Memory B cell (primary cell): ENCODE results near the gene PXYLP1.

Source experiments
- ATAC-seq: fragments of 150-1000 bp; cut with Tn5 transposase; 2 replicates; pipeline ENCODE4 v1.10.0; 2021; ENCODE audit warnings: low read depth, mild to moderate bottlenecking, moderate library complexity
- DNase-seq, 2 donors: peaks; one replicate each; pipeline ENCODE4 v3.0.0; 2022; ENCODE audit warnings: low spot score in 2 of 2
- H3K27ac Mint-ChIP-seq: one replicate; pipeline ENCODE4 v1.8.0; 2022; ENCODE audit warnings: mild to moderate bottlenecking, moderate library complexity, mixed read lengths
- H3K27me3 Mint-ChIP-seq: one replicate; pipeline ENCODE4 v1.8.0; 2022; ENCODE audit warnings: mixed read lengths
- H3K36me3 Mint-ChIP-seq: one replicate; pipeline ENCODE4 v1.8.0; 2022; ENCODE audit warnings: mild to moderate bottlenecking, mixed read lengths
- H3K4me1 Mint-ChIP-seq: one replicate; pipeline ENCODE4 v1.8.0; 2022; ENCODE audit warnings: mixed read lengths
- H3K4me3 Mint-ChIP-seq: one replicate; pipeline ENCODE4 v1.8.0; 2022; ENCODE audit warnings: mild to moderate bottlenecking, moderate library complexity, mixed read lengths
- H3K9me3 Mint-ChIP-seq: one replicate; pipeline ENCODE4 v1.8.0; 2022; ENCODE audit warnings: mixed read lengths

PXYLP1 gene

GRCh38 chr3:141216975-141217374 is 14.7 kb upstream of the PXYLP1 start:
- ATAC-seq (no peak), DNase-seq (no peak)
- Mint-ChIP-seq H3K36me3 (no peaks in the 10 kb centered on the region), H3K9me3 (no peaks in the 10 kb centered on the region), H3K4me3 (no peak overlapping the region), H3K4me1 (no peaks in the 10 kb centered on the region), H3K27ac (no peak overlapping the region), H3K27me3 (peaks cover 16% of the 10 kb centered on the region)

- no peaks in the 10 kb centered on the region for H3K9me3 Mint-ChIP-seq
Measured at GRCh38 chr3:141217389-141217788, 14.2 kb upstream of the PXYLP1 start.

GRCh38 chr3:141218162-141218835 is 13.3 kb upstream of the PXYLP1 start:
- Mint-ChIP-seq H3K27me3 (peaks cover 16% of the 10 kb centered on the region), H3K4me3 (no peak overlapping the region), H3K4me1 (no peaks in the 10 kb centered on the region), H3K9me3 (no peaks in the 10 kb centered on the region), H3K36me3 (no peaks in the 10 kb centered on the region), H3K27ac (no peak overlapping the region)
- ATAC-seq (no peak), DNase-seq (no peak)

More at GRCh38 chr3:141217389-141217788, 14.2 kb upstream of the PXYLP1 start:
- no peak for DNase-seq
- no peak overlapping the region for H3K4me3 Mint-ChIP-seq
- no peak for ATAC-seq
- no peak overlapping the region for H3K27ac Mint-ChIP-seq
- peaks cover 16% of the 10 kb centered on the region for H3K27me3 Mint-ChIP-seq
- H3K4me1 Mint-ChIP-seq: no peaks in the 10 kb centered on the region
- H3K36me3 Mint-ChIP-seq: no peaks in the 10 kb centered on the region

- H3K4me1 Mint-ChIP-seq: no peaks in the 10 kb centered on the region
- H3K27ac Mint-ChIP-seq: no peak overlapping the region
- peaks cover 5% of the 10 kb centered on the region for H3K9me3 Mint-ChIP-seq
- H3K36me3 Mint-ChIP-seq: no peaks in the 10 kb centered on the region
- ATAC-seq (no peak), DNase-seq (no peak)
- peaks cover 15% of the 10 kb centered on the region for H3K27me3 Mint-ChIP-seq
- no peak overlapping the region for H3K4me3 Mint-ChIP-seq
Measured at GRCh38 chr3:141218926-141219325, 12.7 kb upstream of the PXYLP1 start.

GRCh38 chr3:141223673-141224166 is 7.9 kb upstream of the PXYLP1 start:
- H3K9me3 Mint-ChIP-seq: peaks cover 5% of the 10 kb centered on the region
- no peak for ATAC-seq
- no peaks in the 10 kb centered on the region for H3K36me3 Mint-ChIP-seq
- H3K27ac Mint-ChIP-seq: no peak overlapping the region
- DNase-seq: no peak
- H3K4me1 Mint-ChIP-seq: no peaks in the 10 kb centered on the region
- H3K27me3 Mint-ChIP-seq: peaks cover 5% of the 10 kb centered on the region
- no peak overlapping the region for H3K4me3 Mint-ChIP-seq

- Mint-ChIP-seq H3K9me3 (peaks cover 5% of the 10 kb centered on the region), H3K27me3 (peaks cover 1% of the 10 kb centered on the region), H3K4me3 (no peak overlapping the region), H3K27ac (no peak overlapping the region), H3K36me3 (no peaks in the 10 kb centered on the region), H3K4me1 (peaks cover 9% of the 10 kb centered on the region)
- ATAC-seq (no peak), DNase-seq (no peak)
Measured at GRCh38 chr3:141225939-141226338, 5.7 kb upstream of the PXYLP1 start.

GRCh38 chr3:141227216-141227615 is 4.4 kb upstream of the PXYLP1 start:
- H3K4me3 Mint-ChIP-seq: no peak overlapping the region
- ATAC-seq: no peak
- H3K36me3 Mint-ChIP-seq: no peaks in the 10 kb centered on the region
- peaks cover 10% of the 10 kb centered on the region for H3K4me1 Mint-ChIP-seq
- H3K27me3 Mint-ChIP-seq: peaks cover 1% of the 10 kb centered on the region
- H3K9me3 Mint-ChIP-seq: peaks cover 5% of the 10 kb centered on the region
- no peak overlapping the region for H3K27ac Mint-ChIP-seq
- no peak for DNase-seq

- peaks cover 1% of the 10 kb centered on the region for H3K27me3 Mint-ChIP-seq
- peaks cover 15% of the 10 kb centered on the region for H3K4me1 Mint-ChIP-seq
- no peaks in the 10 kb centered on the region for H3K36me3 Mint-ChIP-seq
- H3K4me3 Mint-ChIP-seq: no peak overlapping the region
- H3K9me3 Mint-ChIP-seq: peaks cover 5% of the 10 kb centered on the region
- ATAC-seq (no peak), DNase-seq (no peak)
- no peak overlapping the region for H3K27ac Mint-ChIP-seq
Measured at GRCh38 chr3:141227752-141228151, 3.9 kb upstream of the PXYLP1 start.

- peaks cover 15% of the 10 kb centered on the region for H3K4me1 Mint-ChIP-seq
- no peaks in the 10 kb centered on the region for H3K36me3 Mint-ChIP-seq
- peaks cover under 1% of the 10 kb centered on the region for H3K27me3 Mint-ChIP-seq
- peaks cover 4% of the 10 kb centered on the region for H3K9me3 Mint-ChIP-seq
- DNase-seq (no peak), ATAC-seq (no peak)
- no peak overlapping the region for H3K27ac Mint-ChIP-seq
- H3K4me3 Mint-ChIP-seq: no peak overlapping the region
Measured at GRCh38 chr3:141228395-141228794, 3.2 kb upstream of the PXYLP1 start.

- H3K27ac Mint-ChIP-seq: no peak overlapping the region
Measured at GRCh38 chr3:141229132-141229531, 2.5 kb upstream of the PXYLP1 start.

GRCh38 chr3:141230293-141230692 is 1.3 kb upstream of the PXYLP1 start:
- Mint-ChIP-seq H3K27ac (peak overlapping the region; percentile 95), H3K4me3 (peak overlapping the region; percentile 96), H3K36me3 (no peaks in the 10 kb centered on the region), H3K9me3 (no peaks in the 10 kb centered on the region), H3K27me3 (no peaks in the 10 kb centered on the region), H3K4me1 (peaks cover 15% of the 10 kb centered on the region)
- no peak for ATAC-seq
- no peak for DNase-seq

More at GRCh38 chr3:141229132-141229531, 2.5 kb upstream of the PXYLP1 start:
- H3K9me3 Mint-ChIP-seq: no peaks in the 10 kb centered on the region
- H3K4me3 Mint-ChIP-seq: no peak overlapping the region
- DNase-seq (no peak), ATAC-seq (no peak)
- peaks cover 15% of the 10 kb centered on the region for H3K4me1 Mint-ChIP-seq
- no peaks in the 10 kb centered on the region for H3K27me3 Mint-ChIP-seq
- H3K36me3 Mint-ChIP-seq: no peaks in the 10 kb centered on the region

- no peaks in the 10 kb centered on the region for H3K36me3 Mint-ChIP-seq
- no peaks in the 10 kb centered on the region for H3K27me3 Mint-ChIP-seq
- H3K27ac Mint-ChIP-seq: no peak overlapping the region
- peaks cover 15% of the 10 kb centered on the region for H3K4me1 Mint-ChIP-seq
- DNase-seq (peak; percentile 10 to 31), ATAC-seq (peak; percentile 16)
- no peaks in the 10 kb centered on the region for H3K9me3 Mint-ChIP-seq
- H3K4me3 Mint-ChIP-seq: peak overlapping the region; percentile 77
Measured at GRCh38 chr3:141231952-141232823, 563 bp downstream of the PXYLP1 start.

- Mint-ChIP-seq H3K4me3 (peak overlapping the region; percentile 28), H3K4me1 (peaks cover 15% of the 10 kb centered on the region), H3K9me3 (no peaks in the 10 kb centered on the region), H3K27me3 (no peaks in the 10 kb centered on the region), H3K36me3 (no peaks in the 10 kb centered on the region), H3K27ac (no peak overlapping the region)
- ATAC-seq (no peak), DNase-seq (no peak)
Measured at GRCh38 chr3:141233457-141234161, 2.0 kb downstream of the PXYLP1 start.

GRCh38 chr3:141234283-141234682 is 2.7 kb downstream of the PXYLP1 start:
- ATAC-seq (no peak), DNase-seq (no peak)
- H3K4me1 Mint-ChIP-seq: peaks cover 15% of the 10 kb centered on the region
- no peaks in the 10 kb centered on the region for H3K27me3 Mint-ChIP-seq
- no peak overlapping the region for H3K4me3 Mint-ChIP-seq
- H3K36me3 Mint-ChIP-seq: no peaks in the 10 kb centered on the region
- no peaks in the 10 kb centered on the region for H3K9me3 Mint-ChIP-seq
- H3K27ac Mint-ChIP-seq: no peak overlapping the region
